Ectodermal cell (in vitro differentiated cells): ENCODE measurements around the gene R3HDM1.
"Not testable (repeated sequence)": the region's sequence is repeated elsewhere in the genome, so short reads cannot be mapped to it uniquely, and the experiment has no call there.

Experiments
- H3K27ac ChIP-seq: 2 replicates; pipeline ENCODE4 v1.7.0; 2013; ENCODE audit warnings: mild to moderate bottlenecking, low read depth, low read length; ENCODE audit not compliant: insufficient read depth, poor library complexity, severe bottlenecking
- H3K27me3 ChIP-seq: 2 replicates; pipeline ENCODE4 v1.7.0; 2013; ENCODE audit warnings: mild to moderate bottlenecking, low read length; ENCODE audit not compliant: insufficient read depth, control insufficient read depth, poor library complexity, severe bottlenecking
- H3K36me3 ChIP-seq: one replicate; pipeline ENCODE4 v1.7.0; 2013; ENCODE audit warnings: low read length; ENCODE audit not compliant: control insufficient read depth, insufficient read depth
- H3K4me1 ChIP-seq: one replicate; pipeline ENCODE4 v1.7.0; 2013; ENCODE audit warnings: low read length; ENCODE audit not compliant: control insufficient read depth, insufficient read depth
- H3K4me3 ChIP-seq: 2 replicates; pipeline ENCODE4 v1.7.0; 2013; ENCODE audit warnings: low read depth, low read length, control low read depth; ENCODE audit not compliant: insufficient read depth
- H3K9me3 ChIP-seq: 2 replicates; pipeline ENCODE4 v1.7.0; 2013; ENCODE audit warnings: mild to moderate bottlenecking, low read length, moderate library complexity; ENCODE audit not compliant: control insufficient read depth
- WGBS, 2 experiments: methylation state at CpG; one replicate each; pipeline ENCODE4 v1.1.7; 2013; ENCODE audit warnings: missing lambda C conversion rate in 2 of 2; 5-methylcytosine and 5-hydroxymethylcytosine counted together

The R3HDM1 gene

GRCh38 chr2:135600915-135601314, 69.6 kb downstream of the R3HDM1 start:
- no peaks in the 10 kb centered on the region for H3K27me3 ChIP-seq
- no peak overlapping the region for H3K27ac ChIP-seq
- H3K4me3 ChIP-seq = no peak overlapping the region
- no peaks in the 10 kb centered on the region for H3K4me1 ChIP-seq
- WGBS, 2 experiments = 100% methylated on average over 2 of the region's 2 CpGs
- no peaks in the 10 kb centered on the region for H3K9me3 ChIP-seq
- H3K36me3 ChIP-seq = peaks cover 10% of the 10 kb centered on the region

GRCh38 chr2:135603543-135603942, 72.3 kb downstream of the R3HDM1 start:
- WGBS, 2 experiments = 90 to 94% methylated on average over 7 of the region's 7 CpGs
- Histone ChIP-seq H3K27me3 (no peaks in the 10 kb centered on the region), H3K36me3 (peaks cover 10% of the 10 kb centered on the region), H3K4me1 (no peaks in the 10 kb centered on the region), H3K9me3 (no peaks in the 10 kb centered on the region), H3K27ac (no peak overlapping the region), H3K4me3 (no peak overlapping the region)

- WGBS, 2 experiments = 100% methylated on average over 2 of the region's 2 CpGs; no CpG with 5 or more reads in 1 of the 2 experiments
- Histone ChIP-seq H3K27ac (no peak overlapping the region), H3K36me3 (peaks cover 8% of the 10 kb centered on the region), H3K4me3 (no peak overlapping the region), H3K4me1 (no peaks in the 10 kb centered on the region), H3K9me3 (no peaks in the 10 kb centered on the region), H3K27me3 (no peaks in the 10 kb centered on the region)
Measured at GRCh38 chr2:135607561-135607960, 76.3 kb downstream of the R3HDM1 start.

- WGBS, 2 experiments = 89% methylated on average over 1 of the region's 2 CpGs; no CpG with 5 or more reads in 1 of the 2 experiments
- Histone ChIP-seq H3K4me3 (no peak overlapping the region), H3K4me1 (no peaks in the 10 kb centered on the region), H3K36me3 (no peaks in the 10 kb centered on the region), H3K9me3 (no peaks in the 10 kb centered on the region), H3K27me3 (no peaks in the 10 kb centered on the region), H3K27ac (no peak overlapping the region)
Measured at GRCh38 chr2:135612319-135612718, 81.0 kb downstream of the R3HDM1 start.

GRCh38 chr2:135615404-135615803, 84.1 kb downstream of the R3HDM1 start:
- H3K9me3 ChIP-seq = no peaks in the 10 kb centered on the region
- 95 to 98% methylated on average over 3 of the region's 3 CpGs for WGBS, 2 experiments
- H3K36me3 ChIP-seq = no peaks in the 10 kb centered on the region
- H3K27me3 ChIP-seq = no peaks in the 10 kb centered on the region
- no peaks in the 10 kb centered on the region for H3K4me1 ChIP-seq
- H3K4me3 ChIP-seq = no peak overlapping the region
- no peak overlapping the region for H3K27ac ChIP-seq

- Histone ChIP-seq H3K36me3 (no peaks in the 10 kb centered on the region), H3K27ac (no peak overlapping the region), H3K9me3 (no peaks in the 10 kb centered on the region), H3K27me3 (no peaks in the 10 kb centered on the region), H3K4me1 (no peaks in the 10 kb centered on the region), H3K4me3 (no peak overlapping the region)
Measured at GRCh38 chr2:135617501-135618015, 86.3 kb downstream of the R3HDM1 start.

- 91 to 93% methylated on average over 1 of the region's 1 CpG for WGBS, 2 experiments
- Histone ChIP-seq H3K9me3 (no peaks in the 10 kb centered on the region), H3K27me3 (no peaks in the 10 kb centered on the region), H3K4me1 (no peaks in the 10 kb centered on the region), H3K27ac (no peak overlapping the region), H3K4me3 (no peak overlapping the region), H3K36me3 (no peaks in the 10 kb centered on the region)
Measured at GRCh38 chr2:135620198-135620597, 88.9 kb downstream of the R3HDM1 start.

GRCh38 chr2:135629520-135629919, 98.2 kb downstream of the R3HDM1 start:
- Histone ChIP-seq H3K9me3 (no peaks in the 10 kb centered on the region), H3K4me3 (no peak overlapping the region)

GRCh38 chr2:135630034-135630433, 98.8 kb downstream of the R3HDM1 start:
- WGBS, 2 experiments = 91 to 98% methylated on average over 7 of the region's 8 CpGs
- H3K4me1 ChIP-seq, H3K9me3 ChIP-seq, H3K4me3 ChIP-seq, H3K27me3 ChIP-seq, H3K36me3 ChIP-seq, H3K27ac ChIP-seq: not testable (repeated sequence)

More at GRCh38 chr2:135629520-135629919, 98.2 kb downstream of the R3HDM1 start:
- Histone ChIP-seq H3K4me1 (no peaks in the 10 kb centered on the region), H3K27ac (no peak overlapping the region), H3K36me3 (peaks cover 7% of the 10 kb centered on the region), H3K27me3 (no peaks in the 10 kb centered on the region)

- Histone ChIP-seq H3K27me3 (no peaks in the 10 kb centered on the region), H3K4me3 (no peak overlapping the region)
- 78 to 90% methylated on average over 1 of the region's 1 CpG for WGBS, 2 experiments
Measured at GRCh38 chr2:135630488-135630887, 99.2 kb downstream of the R3HDM1 start.

GRCh38 chr2:135633582-135633981, 102.3 kb downstream of the R3HDM1 start:
- Histone ChIP-seq H3K27ac (no peak overlapping the region), H3K36me3 (no peaks in the 10 kb centered on the region), H3K4me1 (no peaks in the 10 kb centered on the region), H3K4me3 (no peak overlapping the region), H3K27me3 (no peaks in the 10 kb centered on the region), H3K9me3 (no peaks in the 10 kb centered on the region)
- 97% methylated on average over 4 of the region's 4 CpGs for WGBS, 2 experiments

More at GRCh38 chr2:135630488-135630887, 99.2 kb downstream of the R3HDM1 start:
- H3K4me1 ChIP-seq = no peaks in the 10 kb centered on the region
- no peaks in the 10 kb centered on the region for H3K9me3 ChIP-seq
- H3K27ac ChIP-seq = no peak overlapping the region
- H3K36me3 ChIP-seq = peaks cover 6% of the 10 kb centered on the region
